AG04449 (cell line): ENCODE results near the gene FLAD1.

Source experiments
- CTCF ChIA-PET: fragments of 350-600 bp; formaldehyde crosslinking; extraction: SDS; loops from one replicate; lab custom pipeline; 2021; ENCODE audit warnings: antibody characterized with exemption; lab: Yijun Ruan, JAX
- POLR2A ChIA-PET: fragments of 400-600, 350-600 bp; formaldehyde crosslinking; extraction: SDS; loops from one replicate; lab custom pipeline; 2020; ENCODE audit warnings: antibody characterized with exemption, inconsistent platforms; lab: Yijun Ruan, JAX
- DNase-seq: peaks from one replicate; pipeline ENCODE4 v3.0.0-alpha.2; 2010; ENCODE audit warnings: low read depth, low spot score
- H3K4me3 ChIP-seq: 2 replicates; pipeline ENCODE4 v1.5.1; 2011; ENCODE audit warnings: low read depth, mild to moderate bottlenecking, control low read depth, low read length
- TF ChIP-seq, protein P1 (sequence below): IDR thresholded peaks from one replicate; pipeline ENCODE4 v1.5.1; 2011; ENCODE audit warnings: mild to moderate bottlenecking, moderate library complexity, low read length, control low read depth, inconsistent platforms; ENCODE audit not compliant: insufficient read depth; ENCODE audit errors: missing control alignments

Gene FLAD1

DNA sequence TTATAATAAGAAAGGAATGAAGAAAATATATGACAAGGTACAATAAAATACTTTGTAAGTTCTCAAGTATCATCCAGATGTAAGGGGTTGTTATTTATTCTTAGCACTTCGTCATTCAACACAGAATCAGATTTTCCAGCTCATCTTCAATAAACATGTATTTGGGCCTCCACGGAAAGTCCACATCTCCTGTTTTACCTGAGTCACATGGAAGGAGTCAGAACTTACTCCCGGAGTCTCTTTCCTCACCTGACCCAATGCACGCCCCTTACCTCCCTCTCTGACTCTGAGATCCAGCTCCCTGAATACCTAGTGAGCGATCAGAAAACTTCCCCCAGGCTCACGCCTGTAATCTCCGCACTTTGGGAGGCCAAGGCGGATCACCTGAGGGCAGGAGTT is 45.2 kb upstream of the FLAD1 start:
- ChIA-PET POLR2A (interaction anchor here (0.7 to 2.0 kb wide), 2 partner anchors 18 to 136 kb away, joined by 3 to 8 read pairs; partner anchors contain the start of gene PBXIP1), CTCF (interaction anchor here (0.7 to 2.9 kb wide), 15 partner anchors 12 to 614 kb away, joined by 3 to 15 read pairs (median 5); partner anchors contain the start of genes ADAM15, PYGO2 and SHC1)
- TF ChIP-seq, protein P1, sequence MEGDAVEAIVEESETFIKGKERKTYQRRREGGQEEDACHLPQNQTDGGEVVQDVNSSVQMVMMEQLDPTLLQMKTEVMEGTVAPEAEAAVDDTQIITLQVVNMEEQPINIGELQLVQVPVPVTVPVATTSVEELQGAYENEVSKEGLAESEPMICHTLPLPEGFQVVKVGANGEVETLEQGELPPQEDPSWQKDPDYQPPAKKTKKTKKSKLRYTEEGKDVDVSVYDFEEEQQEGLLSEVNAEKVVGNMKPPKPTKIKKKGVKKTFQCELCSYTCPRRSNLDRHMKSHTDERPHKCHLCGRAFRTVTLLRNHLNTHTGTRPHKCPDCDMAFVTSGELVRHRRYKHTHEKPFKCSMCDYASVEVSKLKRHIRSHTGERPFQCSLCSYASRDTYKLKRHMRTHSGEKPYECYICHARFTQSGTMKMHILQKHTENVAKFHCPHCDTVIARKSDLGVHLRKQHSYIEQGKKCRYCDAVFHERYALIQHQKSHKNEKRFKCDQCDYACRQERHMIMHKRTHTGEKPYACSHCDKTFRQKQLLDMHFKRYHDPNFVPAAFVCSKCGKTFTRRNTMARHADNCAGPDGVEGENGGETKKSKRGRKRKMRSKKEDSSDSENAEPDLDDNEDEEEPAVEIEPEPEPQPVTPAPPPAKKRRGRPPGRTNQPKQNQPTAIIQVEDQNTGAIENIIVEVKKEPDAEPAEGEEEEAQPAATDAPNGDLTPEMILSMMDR = no peak
- peak overlapping the region; percentile 95 for H3K4me3 ChIP-seq
- no peak for DNase-seq

GRCh38 chr1:154938604-154939399 is 44.3 kb upstream of the FLAD1 start:
- ChIA-PET CTCF (interaction anchor here (0.7 to 2.9 kb wide), 14 partner anchors 12 to 470 kb away, joined by 3 to 18 read pairs (median 5); partner anchors contain the start of genes ADAM15, PBXIP1 and PYGO2), POLR2A (no interaction called here)
- H3K4me3 ChIP-seq = no peak overlapping the region
- TF ChIP-seq, protein P1 = no peak
- DNase-seq = no peak

DNA sequence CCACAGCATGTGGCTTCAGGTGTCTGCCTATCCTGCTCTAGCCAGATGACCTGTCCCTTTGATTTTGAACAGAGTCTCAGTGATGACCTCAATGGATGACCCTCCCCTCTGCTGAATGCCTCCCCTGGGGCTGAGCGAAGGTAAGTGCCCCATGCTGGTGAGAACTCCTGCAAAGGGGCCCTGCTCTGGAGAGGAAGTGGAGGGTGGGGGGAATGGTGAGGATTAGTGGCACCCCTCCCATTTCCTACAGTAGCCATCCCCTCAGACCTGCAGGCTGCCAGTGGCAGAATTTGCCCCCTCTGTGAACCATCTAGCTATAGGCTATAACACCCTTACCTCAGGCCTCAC is 43.0 kb upstream of the FLAD1 start:
- ChIA-PET POLR2A (interaction anchor here (0.7 kb wide), 1 partner anchor 193 kb away, joined by 4 read pairs; no protein-coding TSS in a partner anchor), CTCF (interaction anchor here (1.0 to 2.8 kb wide), 8 partner anchors 15 to 460 kb away, joined by 3 to 18 read pairs (median 6); partner anchors contain the start of genes ADAM15 and PBXIP1)
- TF ChIP-seq, protein P1 = no peak
- DNase-seq = no peak
- no peak overlapping the region for H3K4me3 ChIP-seq

GRCh38 chr1:154940651-154941194 is 42.4 kb upstream of the FLAD1 start:
- ChIA-PET CTCF (interaction anchor here (1.0 to 2.8 kb wide), 7 partner anchors 15 to 460 kb away, joined by 3 to 18 read pairs (median 6); partner anchors contain the start of genes ADAM15 and PBXIP1), POLR2A (no interaction called here)
- no peak for DNase-seq
- H3K4me3 ChIP-seq = no peak overlapping the region
- TF ChIP-seq, protein P1 = no peak

- ChIA-PET POLR2A (no interaction called here), CTCF (interaction anchor here (1.3 to 2.8 kb wide), 3 partner anchors 14 to 272 kb away, joined by 4 to 18 read pairs (median 10); partner anchors contain the start of gene PBXIP1)
- DNase-seq = no peak
- no peak overlapping the region for H3K4me3 ChIP-seq
- TF ChIP-seq, protein P1 = no peak
Observed at GRCh38 chr1:154941333-154942013, 41.7 kb upstream of the FLAD1 start.
